ENCODE data around the gene PDCD1LG2.
"Not testable (repeated sequence)": the region's sequence is repeated elsewhere in the genome, so short reads cannot be mapped to it uniquely, and the experiment has no call there.

PDCD1LG2 gene

DNA sequence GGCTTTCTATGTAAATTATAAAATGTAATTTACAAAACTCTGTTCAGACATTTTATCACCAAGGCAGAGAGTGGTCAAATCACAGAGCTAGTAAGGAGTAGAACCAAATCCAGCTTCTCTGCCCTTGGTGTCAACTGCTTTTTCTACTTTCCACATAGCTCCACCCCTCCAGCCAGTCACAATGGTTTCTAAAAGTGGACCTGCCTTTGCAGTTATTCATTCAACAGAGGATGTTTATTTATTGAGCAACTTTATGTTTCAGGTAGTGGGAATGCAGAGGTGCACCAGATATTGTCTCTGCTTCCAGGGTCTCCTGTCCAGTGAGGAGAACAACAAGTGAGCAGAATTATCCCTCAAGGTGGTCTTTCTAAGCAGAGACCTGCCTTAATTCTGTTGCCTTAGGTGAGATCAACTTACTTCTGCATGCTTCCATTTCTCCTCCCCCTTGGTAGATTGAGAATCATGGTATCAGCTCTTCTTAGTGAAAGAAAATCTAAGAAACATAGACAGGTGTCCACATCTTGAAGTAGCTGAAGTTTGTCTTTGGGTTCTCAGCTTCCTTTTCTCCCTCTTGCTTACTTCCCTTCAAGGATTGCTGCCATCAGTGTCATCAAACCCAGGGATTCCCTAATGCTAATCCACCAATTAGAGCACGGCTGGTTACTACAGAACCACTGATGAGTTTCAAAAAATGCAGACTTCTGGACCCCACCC lies 17.2 kb upstream of the PDCD1LG2 start:
- DNase-seq (ENCODE audit: extremely low spot score, insufficient read length, low read depth), result no peak

DNA sequence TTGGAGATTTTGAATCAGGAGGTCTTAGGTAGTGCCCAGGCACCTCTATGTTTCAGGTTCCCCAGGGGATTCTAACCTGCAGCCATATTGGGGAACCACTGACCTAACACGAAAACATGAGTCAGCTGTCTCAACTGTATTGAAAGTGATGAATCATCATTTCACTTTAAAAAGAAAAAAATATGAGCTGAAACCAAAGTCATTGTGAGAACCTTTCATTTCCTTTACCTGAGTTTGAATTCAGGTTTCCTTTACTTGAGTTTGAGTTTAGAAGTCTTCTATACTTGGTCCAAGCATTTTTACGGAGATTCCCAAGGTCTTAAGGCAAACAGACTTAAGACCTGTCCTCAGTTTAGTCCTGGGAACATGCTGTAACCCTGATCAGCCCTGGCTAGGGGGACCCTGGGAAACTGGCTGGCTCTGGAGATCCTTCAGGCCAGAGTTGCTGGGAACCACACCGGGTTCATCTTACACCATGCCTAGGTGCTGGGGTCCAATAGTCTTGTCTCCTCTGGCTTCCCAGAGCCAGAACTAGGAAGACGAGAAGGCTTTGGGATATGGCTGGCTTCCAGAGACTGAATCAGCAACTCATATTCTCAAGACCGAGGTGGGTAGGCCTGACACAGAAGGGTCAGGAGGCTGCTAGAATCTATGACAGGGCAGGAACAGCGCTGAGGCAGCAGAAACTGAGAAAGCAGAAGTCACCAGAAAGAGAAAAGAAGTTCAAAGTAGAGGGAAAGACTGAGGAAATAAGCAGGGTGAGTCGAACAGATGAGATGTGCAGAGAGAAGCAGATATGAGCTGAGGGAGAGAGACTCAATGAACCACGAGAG lies 16.4 kb upstream of the PDCD1LG2 start:
- peak; percentile 97 for FAIRE-seq
- peak; percentile 48 for DNase-seq (ENCODE audit: extremely low spot score, insufficient read length, low read depth)

More for the DNA sequence above, 17.2 kb upstream of the PDCD1LG2 start:
- FAIRE-seq, result no peak

DNA sequence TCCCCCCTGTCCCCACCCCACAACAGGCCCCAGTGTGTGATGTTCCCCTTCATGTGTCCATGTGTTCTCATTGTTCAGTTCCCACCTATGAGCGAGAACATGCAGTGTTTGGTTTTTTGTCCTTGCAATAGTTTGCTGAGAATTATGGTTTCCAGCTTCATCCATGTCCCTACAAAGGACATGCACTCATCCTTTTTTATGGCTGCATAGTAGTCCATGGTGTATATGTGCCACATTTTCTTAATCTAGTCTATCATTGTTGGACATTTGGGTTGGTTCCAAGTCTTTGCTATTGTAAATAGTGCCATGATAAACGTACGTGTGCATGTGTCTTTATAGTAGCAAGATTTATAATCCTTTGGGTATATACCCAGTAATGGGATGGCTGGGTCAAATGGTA lies 15.6 kb upstream of the PDCD1LG2 start:
- not testable (repeated sequence) for DNase-seq (ENCODE audit: extremely low spot score, insufficient read length, low read depth); FAIRE-seq

DNA sequence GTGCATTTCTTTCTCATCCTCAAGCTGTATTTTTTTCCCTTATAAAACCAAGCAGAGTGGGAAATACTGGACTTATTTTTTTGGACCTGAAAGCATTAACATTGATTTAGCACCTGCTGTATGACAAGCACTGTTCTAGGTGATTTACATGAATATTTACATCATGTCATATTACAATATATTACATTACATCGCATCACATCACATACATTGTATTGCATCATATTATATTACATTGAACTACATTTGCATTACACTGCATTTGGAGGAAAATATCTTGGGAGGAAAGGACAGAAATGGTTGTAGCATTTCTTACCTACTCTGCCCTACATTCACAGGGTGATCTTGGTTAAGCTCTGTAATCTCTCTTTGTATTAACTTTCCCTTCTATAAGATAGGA lies 11.2 kb upstream of the PDCD1LG2 start:
- FAIRE-seq (no peak), DNase-seq (ENCODE audit: extremely low spot score, insufficient read length, low read depth) (no peak)

DNA sequence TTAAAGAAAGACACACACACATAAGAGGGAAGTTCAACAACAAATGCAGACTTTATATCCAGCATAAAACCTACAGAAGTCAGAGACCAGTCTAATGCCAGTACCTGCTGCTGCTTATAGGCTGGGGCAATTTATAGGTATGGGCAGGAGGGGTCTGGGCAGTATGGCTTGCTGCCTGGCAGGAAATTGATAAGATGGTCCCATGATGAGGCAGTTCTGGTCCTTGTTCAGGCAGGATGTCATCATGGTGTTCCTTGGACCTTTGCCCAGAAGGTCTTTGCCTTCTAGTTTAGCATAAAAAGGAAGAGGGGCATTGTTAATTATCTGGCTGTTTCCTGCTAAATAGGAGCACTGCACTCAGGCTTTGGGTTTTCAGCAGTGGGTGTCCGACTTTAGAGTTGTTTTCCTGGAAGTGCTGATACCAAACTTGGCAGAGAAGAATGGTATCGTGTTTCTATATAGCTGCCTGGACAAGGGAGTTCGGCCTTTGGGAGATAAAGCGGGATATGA lies 10.4 kb upstream of the PDCD1LG2 start:
- FAIRE-seq, result no peak
- no peak for DNase-seq (ENCODE audit: extremely low spot score, insufficient read length, low read depth)

DNA sequence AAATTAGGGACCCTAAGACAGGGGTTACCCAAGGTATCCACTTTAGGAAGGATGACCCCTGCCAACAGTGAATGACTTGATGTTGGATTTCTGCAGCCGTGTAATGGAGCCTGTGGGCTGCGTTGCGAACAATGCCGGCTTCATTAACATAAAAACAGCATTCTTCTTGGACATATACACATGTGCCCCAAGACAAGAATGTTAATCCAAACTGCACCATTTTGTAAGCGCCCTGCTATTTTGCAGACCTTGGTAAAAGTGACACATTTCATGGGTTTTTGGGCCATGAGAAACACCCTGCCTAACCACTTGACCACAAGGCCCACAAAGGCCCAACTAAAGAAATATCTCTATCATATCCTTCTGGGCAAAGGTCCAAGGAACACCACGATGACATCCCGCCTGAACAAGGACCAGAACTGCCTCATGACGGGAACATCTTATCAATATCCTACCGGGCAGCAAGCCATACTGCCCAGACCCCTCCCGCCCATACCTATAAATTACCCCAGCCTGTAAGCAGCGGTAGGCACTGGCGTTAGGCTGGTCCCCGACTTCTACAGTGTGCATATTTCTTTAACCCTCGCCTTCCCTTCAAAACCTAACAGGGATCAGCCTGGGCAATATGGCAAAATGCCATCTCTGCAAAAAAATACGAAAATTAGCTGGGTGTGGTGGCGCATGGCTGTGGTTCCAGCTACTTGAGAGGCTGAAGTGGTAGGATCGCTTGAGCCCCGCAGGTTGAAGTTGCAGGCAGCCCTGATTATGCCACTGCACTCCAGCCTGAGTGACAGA lies 9.7 kb upstream of the PDCD1LG2 start:
- peak; percentile 12 for FAIRE-seq
- DNase-seq (ENCODE audit: extremely low spot score, insufficient read length, low read depth), result no peak

DNA sequence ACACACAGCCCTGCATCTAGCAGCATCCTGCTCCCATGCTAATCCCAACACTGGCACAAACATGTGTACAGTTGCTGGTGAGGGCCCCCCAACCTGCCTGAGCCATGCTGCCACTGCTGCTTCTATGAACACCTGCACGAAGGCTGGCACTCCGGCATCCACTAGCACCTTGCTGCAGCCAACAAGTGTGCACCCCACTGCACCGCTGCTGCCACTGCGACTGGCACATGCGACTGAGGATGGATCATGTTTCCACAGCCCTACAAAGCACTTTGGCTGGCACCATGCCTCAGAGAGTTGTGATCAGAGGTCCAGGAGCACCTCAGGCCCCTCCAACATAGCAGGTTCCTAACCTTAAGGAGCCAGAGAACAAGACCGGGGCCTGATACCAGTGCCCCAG lies 7.8 kb upstream of the PDCD1LG2 start:
- DNase-seq (ENCODE audit: extremely low spot score, insufficient read length, low read depth) (no peak), FAIRE-seq (no peak)

DNA sequence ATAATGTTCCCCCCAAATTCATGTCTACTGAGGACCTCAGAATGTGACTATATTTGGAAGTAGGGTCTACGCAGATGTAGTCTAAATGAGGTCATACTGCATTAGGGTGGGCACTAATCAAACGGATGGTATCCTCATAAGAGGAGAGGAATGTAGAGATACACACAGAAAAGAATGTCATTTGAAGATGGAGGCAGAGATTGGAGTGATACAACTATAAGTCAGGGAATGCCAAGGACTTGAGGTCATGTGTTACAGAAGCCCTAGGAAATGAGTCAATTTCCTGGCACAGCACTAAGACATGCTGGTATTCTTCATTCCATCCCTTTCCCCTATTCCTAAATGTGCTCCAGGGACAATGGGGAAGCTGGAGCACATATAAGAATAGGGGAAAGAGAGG lies 758 bp upstream of the PDCD1LG2 start:
- no peak for FAIRE-seq
- no peak for DNase-seq (ENCODE audit: extremely low spot score, insufficient read length, low read depth)

DNA sequence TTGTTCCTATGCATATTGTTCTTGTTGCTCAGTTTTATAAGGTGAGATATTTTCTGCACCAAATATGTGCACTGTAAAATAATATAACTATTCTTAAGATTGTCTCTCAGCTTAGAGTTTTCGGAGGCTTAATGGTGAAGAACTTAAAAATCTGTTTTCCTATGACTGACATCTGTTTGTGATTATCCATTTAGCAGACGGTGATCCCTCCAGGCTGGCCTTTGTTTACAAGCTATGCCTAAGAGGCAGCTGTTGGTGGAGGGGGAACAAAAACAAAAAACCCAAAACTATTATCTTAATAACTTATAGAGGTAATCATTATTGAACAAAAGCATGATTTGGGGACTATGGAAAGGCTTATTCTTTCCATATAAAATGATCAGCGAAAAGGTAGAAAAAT lies 658 bp downstream of the PDCD1LG2 start:
- DNase-seq (ENCODE audit: extremely low spot score, insufficient read length, low read depth) (no peak), FAIRE-seq (no peak)

DNA sequence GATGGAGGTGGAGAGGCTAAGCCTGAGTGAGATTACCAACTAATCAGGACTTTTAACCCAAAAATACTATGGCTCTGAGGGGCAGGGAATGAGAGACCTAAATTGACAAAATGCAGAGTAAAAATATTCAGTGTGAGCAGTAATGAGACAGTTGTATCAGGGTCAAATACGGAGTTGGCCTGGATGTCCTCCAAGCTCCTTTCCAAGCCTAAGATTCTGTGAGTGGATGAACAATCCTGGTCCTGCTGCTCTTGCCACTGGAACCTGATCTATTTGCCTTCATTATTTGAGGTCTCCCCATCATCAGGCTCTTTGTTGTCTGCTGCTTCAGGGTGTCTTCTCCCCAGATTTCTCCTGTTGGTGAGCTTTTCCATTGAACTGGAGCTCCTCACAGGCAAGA lies 1.1 kb downstream of the PDCD1LG2 start:
- FAIRE-seq, result peak; percentile 42

DNA sequence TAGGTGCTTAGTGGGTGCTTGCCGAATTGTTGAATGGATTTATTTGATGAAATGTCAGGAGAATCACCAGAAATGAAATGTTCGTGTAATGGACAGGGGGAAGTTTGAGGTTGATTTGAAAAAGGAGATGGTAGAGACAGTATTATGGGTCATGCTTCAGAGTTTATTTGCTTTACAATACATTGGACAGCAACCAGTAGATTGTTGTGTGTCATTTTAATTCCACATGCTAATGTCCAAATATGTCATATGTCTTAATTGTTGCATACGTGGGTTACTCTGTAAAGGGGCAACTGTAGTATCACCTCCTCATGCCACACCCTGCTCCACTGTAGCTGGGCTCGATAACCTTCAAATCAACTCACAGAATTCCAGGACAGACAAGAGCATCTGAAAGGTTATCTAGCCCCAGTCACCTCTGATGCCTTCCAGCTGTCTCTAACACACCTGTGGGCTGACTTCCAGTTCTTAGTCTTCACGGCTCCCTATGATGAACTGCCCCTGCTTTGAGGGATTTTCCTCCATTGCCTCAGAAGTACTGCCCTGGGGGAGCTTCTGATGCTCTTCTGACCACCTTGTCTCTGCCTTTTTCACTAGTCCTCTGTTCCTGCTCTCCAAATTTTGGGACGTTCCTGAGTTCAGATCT lies 1.7 kb downstream of the PDCD1LG2 start:
- FAIRE-seq, result peak; percentile 68

More for the DNA sequence above, 1.1 kb downstream of the PDCD1LG2 start:
- DNase-seq (ENCODE audit: extremely low spot score, insufficient read length, low read depth), result no peak

DNA sequence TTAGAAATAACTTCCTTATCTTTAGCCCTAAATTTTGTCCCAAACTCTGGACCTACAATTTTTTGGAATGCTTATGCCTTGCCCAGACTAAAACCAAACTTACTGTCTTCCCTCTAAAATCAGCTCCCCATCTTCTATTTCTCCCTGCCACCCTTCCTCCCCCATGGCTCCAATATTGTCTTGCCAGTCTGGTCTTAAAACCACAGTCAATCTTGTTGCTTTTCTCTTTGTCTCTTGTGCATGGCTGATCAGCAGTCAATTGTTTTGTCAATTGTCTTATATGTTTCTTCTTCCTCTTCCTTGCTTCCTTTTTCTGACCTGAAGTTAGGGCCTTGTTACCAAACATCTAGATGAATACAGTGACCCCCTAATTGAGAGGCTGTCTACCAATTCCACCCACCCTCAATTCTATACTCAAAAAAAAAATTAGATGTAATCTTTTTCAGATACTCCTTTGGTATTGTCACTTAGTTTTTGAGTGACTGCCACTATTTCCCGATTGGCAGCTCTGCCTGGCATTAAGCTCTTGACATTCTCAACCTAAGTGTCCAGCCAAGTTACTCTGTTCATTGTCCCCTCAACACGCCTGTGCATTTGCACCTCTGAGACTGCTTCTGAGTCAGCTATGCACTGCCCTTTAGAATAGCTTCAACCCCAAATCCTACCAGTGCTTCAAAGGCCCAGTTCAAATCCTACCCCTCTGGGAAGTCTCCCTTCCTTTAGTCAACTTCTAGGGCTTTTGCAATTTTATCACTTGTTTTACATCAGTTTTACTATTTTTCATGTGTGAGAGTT lies 2.5 kb downstream of the PDCD1LG2 start:
- peak; percentile 5 for FAIRE-seq
- no peak for DNase-seq (ENCODE audit: extremely low spot score, insufficient read length, low read depth)

More for the DNA sequence above, 1.7 kb downstream of the PDCD1LG2 start:
- DNase-seq (ENCODE audit: extremely low spot score, insufficient read length, low read depth), result no peak

DNA sequence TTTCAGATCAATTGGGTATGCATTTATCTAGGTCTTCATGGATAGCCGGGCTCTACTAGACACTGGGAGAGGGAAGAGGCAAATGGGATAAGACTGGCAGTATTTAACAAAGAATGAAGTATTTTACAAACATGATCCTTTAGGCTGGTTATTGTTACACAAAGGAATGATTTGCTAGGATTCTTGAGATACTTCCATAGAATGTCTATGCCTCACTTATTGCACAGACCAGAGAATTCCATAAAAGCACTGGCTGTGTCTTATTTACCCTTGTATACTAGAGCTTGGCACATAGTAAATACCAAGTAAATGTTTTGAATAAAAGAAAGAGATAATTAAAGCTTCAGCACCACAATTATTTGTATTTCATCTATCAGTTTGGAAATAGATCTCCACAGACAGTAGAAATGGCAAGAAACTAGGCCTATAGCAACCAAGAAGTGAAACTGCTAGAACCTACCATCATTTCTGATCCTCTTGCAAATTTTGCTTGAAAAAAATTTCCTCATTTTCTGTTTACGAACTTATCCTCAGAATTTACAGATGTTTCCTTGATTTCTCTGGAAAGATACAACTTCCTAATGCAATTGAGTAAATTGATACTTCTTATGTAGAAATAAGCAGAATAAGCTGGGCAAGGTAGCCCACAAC lies 3.8 kb downstream of the PDCD1LG2 start:
- DNase-seq (ENCODE audit: extremely low spot score, insufficient read length, low read depth) (no peak), FAIRE-seq (peak; percentile 45)

DNA sequence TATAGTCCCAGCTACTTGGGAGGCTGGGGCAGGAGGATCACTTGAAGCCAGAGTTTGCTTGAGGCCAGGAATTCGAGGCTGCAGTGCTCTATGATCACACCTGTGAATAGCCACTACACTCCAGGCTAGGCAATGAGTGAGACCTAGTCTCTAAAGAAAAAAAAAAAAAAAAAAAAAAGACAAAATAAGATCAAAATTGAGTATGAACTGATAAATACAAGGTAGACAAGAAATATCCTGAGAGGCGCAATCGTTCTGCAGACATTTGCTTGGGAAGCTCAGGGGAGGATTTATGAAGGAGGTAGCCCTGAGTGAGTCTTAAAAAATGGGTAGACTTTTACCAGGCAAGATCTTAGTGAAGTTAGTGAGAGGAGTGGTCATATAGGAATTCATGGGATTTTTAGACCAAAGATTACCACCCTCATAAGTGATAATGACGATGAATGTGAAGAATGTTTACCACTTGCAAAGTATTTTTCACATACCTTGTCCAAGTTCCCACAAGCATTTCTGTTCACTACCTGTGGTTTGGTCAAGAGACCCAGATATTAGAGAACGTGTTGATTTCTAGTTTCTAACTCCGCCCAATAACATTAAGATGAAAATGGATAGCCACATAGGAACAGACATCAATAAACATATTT lies 4.4 kb downstream of the PDCD1LG2 start:
- FAIRE-seq (peak; percentile 73), DNase-seq (ENCODE audit: extremely low spot score, insufficient read length, low read depth) (no peak)

DNA sequence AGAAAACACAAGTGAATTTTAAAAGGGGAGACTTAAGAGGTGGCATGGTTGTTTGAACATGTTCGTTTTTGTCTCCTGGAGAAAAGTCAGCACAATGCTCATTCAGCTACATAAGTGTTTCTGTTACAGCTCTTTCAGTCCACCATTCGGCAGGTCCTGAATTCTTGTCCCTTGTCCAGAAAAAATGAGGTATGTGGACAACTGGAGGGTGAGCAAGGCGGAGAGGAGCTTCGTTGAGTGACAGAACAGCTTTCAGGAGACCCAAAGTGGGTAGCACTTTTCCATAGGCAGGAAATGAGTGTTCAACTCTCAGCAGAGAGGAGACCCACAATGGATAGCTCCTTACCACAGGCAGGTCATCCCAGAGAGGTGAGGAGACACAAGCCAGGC lies 4.9 kb downstream of the PDCD1LG2 start:
- FAIRE-seq, result peak; percentile 44
- no peak for DNase-seq (ENCODE audit: extremely low spot score, insufficient read length, low read depth)

DNA sequence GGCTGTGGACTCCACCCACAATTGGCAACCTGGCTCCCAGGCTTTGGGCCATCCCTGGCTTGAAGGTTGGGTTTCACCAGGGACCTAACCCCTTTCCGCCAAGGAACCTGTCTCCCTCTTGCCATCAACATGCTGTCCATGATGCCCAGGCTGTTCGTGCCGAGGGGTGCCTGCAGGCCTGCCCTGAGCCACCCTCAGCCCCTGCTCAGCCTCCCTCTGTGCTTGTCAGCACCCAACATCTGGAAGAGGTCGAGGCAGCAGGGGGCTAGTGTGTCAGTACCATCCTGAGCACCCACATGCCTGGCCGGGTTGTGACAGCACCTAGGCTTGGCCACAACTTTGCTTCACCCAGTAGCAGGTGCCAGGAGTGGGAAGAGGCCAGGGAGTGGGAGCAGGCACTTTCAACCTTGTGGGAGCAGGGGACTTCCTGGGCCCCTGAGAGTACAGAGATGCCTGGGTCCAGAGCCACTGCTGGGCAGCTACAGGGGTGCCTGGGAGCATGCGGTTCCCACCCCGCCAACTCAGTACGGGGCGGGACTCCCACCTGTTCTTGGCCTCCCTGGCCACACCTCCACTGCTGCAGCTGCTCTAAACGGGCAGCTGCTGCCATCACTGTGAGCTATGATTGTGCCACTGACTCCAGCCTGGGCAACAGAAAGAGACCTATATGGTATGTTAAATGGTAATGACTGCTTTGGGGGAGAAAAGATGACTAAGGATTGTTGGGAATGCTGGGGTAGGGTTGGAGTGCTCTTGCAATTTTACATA lies 6.3 kb downstream of the PDCD1LG2 start:
- FAIRE-seq, result no peak
- DNase-seq (ENCODE audit: extremely low spot score, insufficient read length, low read depth), result no peak

DNA sequence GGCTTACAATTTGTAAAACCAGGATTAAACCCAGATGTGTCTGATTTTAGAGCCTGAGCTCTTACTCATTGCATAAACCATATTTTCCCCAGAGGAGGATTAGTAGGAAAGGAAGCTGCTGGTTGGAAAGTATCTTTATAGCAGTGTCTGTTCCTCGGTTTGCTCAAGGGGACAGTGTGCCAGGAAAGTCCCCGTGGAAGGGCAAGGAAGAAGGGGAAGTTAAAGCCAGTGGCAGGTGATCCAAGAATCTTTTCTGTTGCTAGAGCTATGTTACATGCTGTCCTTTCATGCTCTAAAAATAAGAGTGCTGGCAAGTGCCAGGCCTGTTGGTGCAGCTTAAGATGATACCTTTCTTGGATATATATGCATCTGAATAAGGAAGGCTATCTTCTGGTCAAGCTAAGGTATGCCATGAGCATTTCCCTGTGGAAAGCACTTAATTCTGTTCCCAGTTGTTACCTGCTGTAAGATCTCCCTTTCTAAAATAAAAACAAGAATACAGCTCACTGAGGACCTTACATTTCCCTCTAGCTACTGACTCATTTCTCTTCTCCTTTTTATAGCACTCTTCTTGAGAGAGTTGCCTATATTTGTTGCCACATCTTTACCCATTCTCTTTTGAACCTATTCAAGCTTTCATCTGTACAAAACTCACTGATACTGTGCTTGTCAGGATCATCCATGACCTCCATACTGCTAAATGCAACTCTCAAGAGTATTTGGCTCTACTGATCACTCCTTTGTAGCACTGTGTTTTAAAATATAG lies 8.0 kb downstream of the PDCD1LG2 start:
- FAIRE-seq (peak; percentile 81), DNase-seq (ENCODE audit: extremely low spot score, insufficient read length, low read depth) (no peak)

Measured in GM18507 (cell line).